ENCODE data around the gene TET2.

The TET2 gene

DNA sequence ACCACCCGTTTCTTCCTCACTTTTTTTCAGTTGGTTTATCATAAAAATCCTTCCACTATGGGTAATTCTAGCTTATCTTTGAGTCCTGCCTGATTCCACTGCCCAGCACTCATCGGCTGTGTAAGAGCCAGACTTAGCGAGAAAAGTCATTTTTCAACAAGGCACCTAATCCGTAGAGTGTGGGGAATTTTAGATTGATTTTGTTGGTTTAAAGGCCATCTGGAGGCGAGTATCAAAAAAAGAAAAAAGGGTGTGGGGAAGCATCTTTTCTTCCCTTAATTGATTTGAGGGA lies 134.4 kb downstream of the TET2 start:
- Mint-ChIP-seq H3K4me1 (no peaks in the 10 kb centered on the region), H3K36me3 (ENCODE audit: low read depth) (peaks cover 8% of the 10 kb centered on the region), H3K27ac (peak overlapping the region; percentile 31), H3K4me3 (no peak overlapping the region), H3K9me3 (no peaks in the 10 kb centered on the region), H3K27me3 (ENCODE audit: low read depth, poor library complexity) (no peaks in the 10 kb centered on the region)
- no peak for DNase-seq
- TF ChIP-seq, protein P1, sequence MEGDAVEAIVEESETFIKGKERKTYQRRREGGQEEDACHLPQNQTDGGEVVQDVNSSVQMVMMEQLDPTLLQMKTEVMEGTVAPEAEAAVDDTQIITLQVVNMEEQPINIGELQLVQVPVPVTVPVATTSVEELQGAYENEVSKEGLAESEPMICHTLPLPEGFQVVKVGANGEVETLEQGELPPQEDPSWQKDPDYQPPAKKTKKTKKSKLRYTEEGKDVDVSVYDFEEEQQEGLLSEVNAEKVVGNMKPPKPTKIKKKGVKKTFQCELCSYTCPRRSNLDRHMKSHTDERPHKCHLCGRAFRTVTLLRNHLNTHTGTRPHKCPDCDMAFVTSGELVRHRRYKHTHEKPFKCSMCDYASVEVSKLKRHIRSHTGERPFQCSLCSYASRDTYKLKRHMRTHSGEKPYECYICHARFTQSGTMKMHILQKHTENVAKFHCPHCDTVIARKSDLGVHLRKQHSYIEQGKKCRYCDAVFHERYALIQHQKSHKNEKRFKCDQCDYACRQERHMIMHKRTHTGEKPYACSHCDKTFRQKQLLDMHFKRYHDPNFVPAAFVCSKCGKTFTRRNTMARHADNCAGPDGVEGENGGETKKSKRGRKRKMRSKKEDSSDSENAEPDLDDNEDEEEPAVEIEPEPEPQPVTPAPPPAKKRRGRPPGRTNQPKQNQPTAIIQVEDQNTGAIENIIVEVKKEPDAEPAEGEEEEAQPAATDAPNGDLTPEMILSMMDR (IDR thresholded peaks at IDR 0.05): no peak

DNA sequence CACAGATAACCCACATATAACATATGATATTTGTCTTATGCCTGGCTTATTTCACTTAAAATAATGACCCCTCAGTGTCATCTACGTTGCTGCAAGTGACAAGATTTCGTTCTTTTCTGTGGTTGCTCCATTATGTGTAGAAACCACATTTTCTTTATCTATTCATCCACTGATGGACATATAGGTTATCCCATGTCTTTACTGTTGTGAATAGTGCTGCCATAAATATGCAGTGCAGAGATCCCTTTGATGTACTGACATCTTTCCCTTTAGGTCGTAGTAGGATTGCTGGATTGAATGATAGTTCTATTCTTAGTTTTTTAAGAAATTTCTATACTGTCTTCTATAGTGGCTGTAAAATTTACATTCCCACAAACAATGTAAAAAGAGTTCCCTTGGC lies 135.8 kb downstream of the TET2 start:
- no peak overlapping the region for H3K27ac Mint-ChIP-seq
- no peaks in the 10 kb centered on the region for H3K4me1 Mint-ChIP-seq
- no peaks in the 10 kb centered on the region for H3K27me3 Mint-ChIP-seq (ENCODE audit: low read depth, poor library complexity)
- peaks cover 7% of the 10 kb centered on the region for H3K9me3 Mint-ChIP-seq
- DNase-seq: no peak
- H3K36me3 Mint-ChIP-seq (ENCODE audit: low read depth): no peaks in the 10 kb centered on the region
- TF ChIP-seq, protein P1 (IDR thresholded peaks at IDR 0.05): no peak
- H3K4me3 Mint-ChIP-seq: no peak overlapping the region

DNA sequence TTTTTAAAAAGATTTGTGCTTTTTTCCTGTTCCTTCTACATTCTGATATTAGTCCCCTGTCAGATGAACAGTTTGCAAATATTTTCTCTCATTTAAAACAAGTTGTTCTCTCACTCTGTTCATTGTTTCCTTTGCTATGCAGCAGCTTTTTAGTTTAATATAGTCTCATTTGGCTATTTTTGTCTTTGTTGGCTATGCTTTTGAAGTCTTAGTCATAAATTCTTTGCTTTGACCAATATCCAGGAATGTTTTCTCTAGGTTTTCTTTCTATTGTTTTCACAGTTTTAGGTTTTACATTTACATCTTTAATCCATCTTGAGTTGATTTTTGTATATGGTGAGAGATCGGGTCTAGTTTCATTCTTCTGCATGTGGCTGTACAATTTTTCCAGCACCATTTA lies 136.8 kb downstream of the TET2 start:
- no peaks in the 10 kb centered on the region for H3K36me3 Mint-ChIP-seq (ENCODE audit: low read depth)
- no peak for DNase-seq
- H3K4me3 Mint-ChIP-seq: no peak overlapping the region
- peaks cover 15% of the 10 kb centered on the region for H3K9me3 Mint-ChIP-seq
- no peaks in the 10 kb centered on the region for H3K4me1 Mint-ChIP-seq
- TF ChIP-seq, protein P1 (IDR thresholded peaks at IDR 0.05): no peak
- no peaks in the 10 kb centered on the region for H3K27me3 Mint-ChIP-seq (ENCODE audit: low read depth, poor library complexity)
- H3K27ac Mint-ChIP-seq: no peak overlapping the region

DNA sequence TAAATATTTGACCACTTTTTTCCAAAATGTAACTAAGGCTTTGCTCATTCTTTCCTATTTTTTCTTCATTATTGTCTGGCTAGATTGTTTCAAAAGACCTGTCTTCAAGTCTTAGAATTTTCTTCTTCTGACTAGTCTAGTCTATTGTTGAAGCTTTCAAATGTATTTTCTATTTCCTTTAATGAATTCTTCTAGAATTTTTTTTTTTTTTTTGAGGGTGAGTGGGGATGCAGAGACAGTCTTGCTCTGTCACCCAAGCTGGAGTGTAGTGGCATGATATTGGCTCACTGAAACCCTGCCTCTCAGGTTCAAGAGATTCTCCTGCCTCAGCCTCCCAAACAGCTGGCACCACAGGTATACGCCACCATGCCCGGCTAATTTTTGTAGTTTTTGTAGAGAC lies 141.4 kb downstream of the TET2 start:
- no peaks in the 10 kb centered on the region for H3K36me3 Mint-ChIP-seq (ENCODE audit: low read depth)
- no peaks in the 10 kb centered on the region for H3K4me1 Mint-ChIP-seq
- H3K27me3 Mint-ChIP-seq (ENCODE audit: low read depth, poor library complexity): no peaks in the 10 kb centered on the region
- no peak overlapping the region for H3K27ac Mint-ChIP-seq
- DNase-seq: no peak
- peaks cover 21% of the 10 kb centered on the region for H3K9me3 Mint-ChIP-seq
- no peak overlapping the region for H3K4me3 Mint-ChIP-seq
- TF ChIP-seq, protein P1 (IDR thresholded peaks at IDR 0.05): no peak

DNA sequence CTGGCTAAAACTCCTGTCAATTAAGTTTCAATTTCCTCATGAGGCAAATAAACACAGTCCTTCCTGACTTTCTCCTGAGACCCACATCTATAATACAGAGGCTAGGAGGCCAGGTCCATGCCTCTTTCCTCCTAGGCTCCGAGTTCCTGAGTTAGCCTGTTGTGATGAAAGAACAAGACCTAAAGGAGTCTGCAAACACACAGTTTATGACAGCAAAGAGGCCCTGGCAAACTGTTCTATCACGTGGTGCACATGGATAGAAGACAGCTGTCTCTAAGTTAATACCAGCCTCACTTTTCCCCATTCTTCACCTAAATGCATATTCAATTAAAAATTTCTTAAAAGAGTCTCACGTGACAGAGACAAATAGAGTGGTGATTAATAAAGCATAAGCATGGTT lies 145.2 kb downstream of the TET2 start:
- Mint-ChIP-seq H3K4me3 (no peak overlapping the region), H3K9me3 (peaks cover 17% of the 10 kb centered on the region), H3K27me3 (ENCODE audit: low read depth, poor library complexity) (peaks cover 4% of the 10 kb centered on the region), H3K4me1 (no peaks in the 10 kb centered on the region), H3K27ac (no peak overlapping the region), H3K36me3 (ENCODE audit: low read depth) (no peaks in the 10 kb centered on the region)
- DNase-seq: no peak
- TF ChIP-seq, protein P1 (IDR thresholded peaks at IDR 0.05): no peak

GRCh38 chr4:105293360-105293759 lies 146.7 kb downstream of the TET2 start:
- Mint-ChIP-seq H3K27ac (no peak overlapping the region), H3K36me3 (ENCODE audit: low read depth) (no peaks in the 10 kb centered on the region), H3K4me1 (no peaks in the 10 kb centered on the region), H3K9me3 (peaks cover 10% of the 10 kb centered on the region), H3K4me3 (no peak overlapping the region), H3K27me3 (ENCODE audit: low read depth, poor library complexity) (peaks cover 4% of the 10 kb centered on the region)
- DNase-seq: no peak
- TF ChIP-seq, protein P1 (IDR thresholded peaks at IDR 0.05): no peak

All from nephron progenitor cell (in vitro differentiated cells).